Measurements from ENCODE around the gene SOCS1.
A peak's percentile ranks its signal among the peaks of the same experiment; 100 is the strongest.
"Not testable (repeated sequence)": the region's sequence is repeated elsewhere in the genome, so short reads cannot be mapped to it uniquely, and the experiment has no call there.

Gene SOCS1, protein sequence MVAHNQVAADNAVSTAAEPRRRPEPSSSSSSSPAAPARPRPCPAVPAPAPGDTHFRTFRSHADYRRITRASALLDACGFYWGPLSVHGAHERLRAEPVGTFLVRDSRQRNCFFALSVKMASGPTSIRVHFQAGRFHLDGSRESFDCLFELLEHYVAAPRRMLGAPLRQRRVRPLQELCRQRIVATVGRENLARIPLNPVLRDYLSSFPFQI

GRCh38 chr16:11255737-11256660 lies at the start of gene SOCS1:
Gene SOCS1 (minus strand): TSS chr16:11256204. CDS start chr16:11255478, 726 bp downstream.
- H3K9me3 Mint-ChIP-seq = no peaks in the 10 kb centered on the region
- peaks cover 49% of the 10 kb centered on the region for H3K4me1 Mint-ChIP-seq
- H3K4me3 Mint-ChIP-seq = peak within 1 kb of the TSS; percentile 94
- peak; percentile 47 for ATAC-seq (replicated peaks; ENCODE audit: extremely low read depth, poor library complexity, severe bottlenecking)
- H3K27me3 Mint-ChIP-seq = no peaks in the 10 kb centered on the region
- peak within 1 kb of the TSS; percentile 99 for H3K27ac Mint-ChIP-seq (ENCODE audit: low read depth)
- DNase-seq (ENCODE audit: low spot score in 2 of 2) = peak; percentile 73 to 76
- H3K36me3 Mint-ChIP-seq (ENCODE audit: insufficient read depth) = peaks cover 45% of the 10 kb centered on the region

GRCh38 chr16:11303405-11304138 lies 47.6 kb upstream of the SOCS1 start:
- H3K4me1 Mint-ChIP-seq = no peaks in the 10 kb centered on the region
- DNase-seq (ENCODE audit: low spot score in 2 of 2) = no peak
- no peaks in the 10 kb centered on the region for H3K27me3 Mint-ChIP-seq
- no peaks in the 10 kb centered on the region for H3K9me3 Mint-ChIP-seq
- no peak overlapping the region for H3K27ac Mint-ChIP-seq (ENCODE audit: low read depth)
- no peak overlapping the region for H3K4me3 Mint-ChIP-seq
- ATAC-seq (replicated peaks; ENCODE audit: extremely low read depth, poor library complexity, severe bottlenecking) = no peak
- no peaks in the 10 kb centered on the region for H3K36me3 Mint-ChIP-seq (ENCODE audit: insufficient read depth)

DNA sequence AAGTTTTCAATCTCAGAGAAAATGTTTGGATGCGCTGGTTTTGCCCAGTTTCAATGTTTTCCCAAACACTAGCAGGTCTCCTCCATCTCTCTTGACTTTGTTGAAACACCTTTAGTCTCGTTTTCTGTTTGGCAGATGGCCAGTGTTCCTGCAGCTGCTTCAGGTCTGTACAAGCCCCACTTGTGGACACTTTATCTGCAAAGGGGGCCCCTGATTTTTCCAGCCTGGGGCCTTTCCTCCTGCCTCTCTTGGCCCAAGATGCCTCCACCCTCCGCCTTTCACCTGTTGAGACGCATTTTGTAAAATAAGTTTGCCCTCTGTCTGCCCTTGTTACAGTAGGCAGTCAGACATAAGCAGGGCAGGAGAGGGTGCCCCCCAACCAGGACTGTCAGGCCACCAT lies 47.0 kb upstream of the SOCS1 start:
- no peaks in the 10 kb centered on the region for H3K36me3 Mint-ChIP-seq (ENCODE audit: insufficient read depth)
- no peaks in the 10 kb centered on the region for H3K27me3 Mint-ChIP-seq
- no peaks in the 10 kb centered on the region for H3K9me3 Mint-ChIP-seq
- DNase-seq (ENCODE audit: low spot score in 2 of 2) = no peak
- H3K4me3 Mint-ChIP-seq = no peak overlapping the region
- H3K27ac Mint-ChIP-seq (ENCODE audit: low read depth) = no peak overlapping the region
- peaks cover 2% of the 10 kb centered on the region for H3K4me1 Mint-ChIP-seq
- no peak for ATAC-seq (replicated peaks; ENCODE audit: extremely low read depth, poor library complexity, severe bottlenecking)

GRCh38 chr16:11301645-11302501 lies 45.9 kb upstream of the SOCS1 start:
- H3K4me3 Mint-ChIP-seq = no peak overlapping the region
- ATAC-seq (replicated peaks; ENCODE audit: extremely low read depth, poor library complexity, severe bottlenecking) (no peak), DNase-seq (ENCODE audit: low spot score in 2 of 2) (no peak)
- no peak overlapping the region for H3K27ac Mint-ChIP-seq (ENCODE audit: low read depth)
- no peaks in the 10 kb centered on the region for H3K36me3 Mint-ChIP-seq (ENCODE audit: insufficient read depth)
- no peaks in the 10 kb centered on the region for H3K9me3 Mint-ChIP-seq
- no peaks in the 10 kb centered on the region for H3K27me3 Mint-ChIP-seq
- peaks cover 13% of the 10 kb centered on the region for H3K4me1 Mint-ChIP-seq

- Mint-ChIP-seq H3K36me3 (ENCODE audit: insufficient read depth) (no peaks in the 10 kb centered on the region), H3K27ac (ENCODE audit: low read depth) (no peak overlapping the region), H3K27me3 (no peaks in the 10 kb centered on the region), H3K4me1 (peaks cover 14% of the 10 kb centered on the region), H3K4me3 (no peak overlapping the region), H3K9me3 (no peaks in the 10 kb centered on the region)
- no peak for ATAC-seq (replicated peaks; ENCODE audit: extremely low read depth, poor library complexity, severe bottlenecking)
- DNase-seq (ENCODE audit: low spot score in 2 of 2) = no peak
Measured at GRCh38 chr16:11300560-11300892, 44.5 kb upstream of the SOCS1 start.

DNA sequence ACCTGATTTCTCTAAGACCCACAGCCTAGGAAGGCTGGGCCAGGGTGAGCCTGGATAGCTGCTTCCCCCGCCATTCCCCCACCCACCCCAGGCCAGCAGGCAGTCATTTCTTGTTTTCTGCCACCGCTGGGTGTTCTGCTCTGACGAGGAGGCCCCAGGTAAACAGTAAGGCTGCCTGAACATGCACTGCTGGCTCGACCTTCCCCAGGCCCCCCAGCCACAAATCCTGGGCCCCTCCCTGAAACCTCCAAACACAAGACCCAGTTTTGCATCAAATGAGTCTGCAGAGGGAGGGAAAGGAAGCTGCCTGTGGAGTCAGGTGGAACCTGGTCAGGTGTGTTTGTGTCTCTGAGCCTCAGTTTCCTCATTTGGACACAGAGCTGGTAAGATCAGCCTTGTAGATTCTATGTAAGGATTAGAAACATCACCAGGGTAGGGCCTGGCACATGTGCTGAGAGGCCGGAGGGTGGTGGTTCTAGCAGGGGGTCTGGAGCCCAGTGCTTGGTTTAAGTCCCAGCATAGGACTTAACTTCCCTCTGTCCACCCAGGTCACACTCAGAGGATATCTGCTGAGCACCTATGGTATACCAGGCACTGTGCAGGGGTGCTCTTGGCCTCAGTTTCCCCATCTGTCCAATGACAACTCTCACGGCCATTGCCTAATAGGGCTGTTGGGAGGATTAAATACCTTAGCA lies 44.0 kb upstream of the SOCS1 start:
- Mint-ChIP-seq H3K27ac (ENCODE audit: low read depth) (no peak overlapping the region), H3K4me1 (peaks cover 14% of the 10 kb centered on the region), H3K36me3 (ENCODE audit: insufficient read depth) (no peaks in the 10 kb centered on the region), H3K4me3 (no peak overlapping the region), H3K27me3 (no peaks in the 10 kb centered on the region), H3K9me3 (no peaks in the 10 kb centered on the region)
- no peak for ATAC-seq (replicated peaks; ENCODE audit: extremely low read depth, poor library complexity, severe bottlenecking)
- DNase-seq (ENCODE audit: low spot score in 2 of 2) = no peak

DNA sequence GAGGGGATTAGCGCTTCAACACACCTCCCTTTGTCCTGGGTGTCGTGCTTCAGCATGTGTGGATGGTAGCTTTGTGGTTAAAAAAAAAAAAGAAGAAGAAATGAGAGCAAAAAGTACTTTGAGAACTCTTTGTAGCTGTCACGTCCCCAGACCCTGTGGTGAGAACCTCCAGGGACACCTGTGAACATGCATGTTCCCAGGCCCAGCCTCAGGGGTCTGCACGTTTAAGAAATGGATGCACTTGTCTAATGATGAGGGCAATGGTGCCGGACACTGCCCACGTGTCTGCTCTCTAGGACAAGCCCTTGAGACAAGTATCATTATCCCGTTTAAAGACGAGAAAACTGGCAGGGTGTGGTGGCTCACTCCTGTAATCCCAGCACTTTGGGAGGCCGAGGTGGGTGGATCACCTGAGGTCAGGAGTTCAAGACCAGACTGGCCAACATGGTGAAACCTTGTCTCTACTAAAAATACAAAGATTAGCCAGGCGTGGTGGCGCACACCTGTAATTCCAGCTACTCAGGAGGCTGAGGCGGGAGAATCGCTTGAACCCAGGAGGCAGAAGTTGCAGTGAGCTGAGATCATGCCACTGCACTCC lies 43.0 kb upstream of the SOCS1 start:
- not testable (repeated sequence) for H3K36me3 Mint-ChIP-seq (ENCODE audit: insufficient read depth); H3K4me3 Mint-ChIP-seq; H3K27ac Mint-ChIP-seq (ENCODE audit: low read depth); H3K9me3 Mint-ChIP-seq; H3K27me3 Mint-ChIP-seq; ATAC-seq (replicated peaks; ENCODE audit: extremely low read depth, poor library complexity, severe bottlenecking); DNase-seq (ENCODE audit: low spot score in 2 of 2)
- peaks cover 14% of the 10 kb centered on the region for H3K4me1 Mint-ChIP-seq

DNA sequence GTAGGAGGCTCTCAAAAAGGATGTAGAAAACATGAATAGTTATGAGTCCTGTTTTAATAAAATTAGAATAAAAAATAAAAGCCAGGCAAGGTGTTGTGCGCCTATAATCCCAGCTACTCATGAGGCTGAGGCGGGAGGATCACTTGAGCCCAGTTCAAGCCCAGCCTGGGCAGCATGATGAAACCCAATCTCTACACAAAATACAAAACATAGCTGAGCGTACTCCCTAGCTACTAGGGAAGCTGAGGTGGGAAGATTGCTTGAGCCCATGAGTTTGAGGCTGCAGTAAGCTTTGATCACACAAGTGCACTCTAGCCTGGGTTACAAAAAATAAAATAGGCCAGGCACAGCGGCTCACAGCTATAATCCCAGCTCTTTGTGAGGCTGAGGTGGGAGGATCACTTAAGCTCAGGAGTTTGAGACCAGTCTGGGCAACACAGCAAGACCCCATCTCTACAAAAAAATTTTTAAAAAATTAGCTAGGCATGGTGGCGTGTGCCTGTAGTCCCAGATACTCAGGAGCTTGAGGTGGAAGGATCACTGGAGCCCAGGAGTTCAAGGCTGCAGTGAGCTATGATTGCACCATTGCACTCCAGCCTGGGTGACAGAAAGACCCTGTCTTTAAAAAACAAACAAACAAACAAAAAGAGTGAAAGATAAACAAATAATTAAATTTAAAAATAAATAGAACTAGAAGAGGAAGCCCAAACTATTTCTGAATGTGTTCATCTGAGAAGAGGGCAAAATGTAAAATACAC lies 42.3 kb upstream of the SOCS1 start:
- no peak overlapping the region for H3K27ac Mint-ChIP-seq (ENCODE audit: low read depth)
- H3K9me3 Mint-ChIP-seq = no peaks in the 10 kb centered on the region
- H3K4me1 Mint-ChIP-seq = peaks cover 14% of the 10 kb centered on the region
- peak overlapping the region; percentile 67 for H3K4me3 Mint-ChIP-seq
- no peak for DNase-seq (ENCODE audit: low spot score in 2 of 2)
- no peak for ATAC-seq (replicated peaks; ENCODE audit: extremely low read depth, poor library complexity, severe bottlenecking)
- no peaks in the 10 kb centered on the region for H3K36me3 Mint-ChIP-seq (ENCODE audit: insufficient read depth)
- peaks cover 8% of the 10 kb centered on the region for H3K27me3 Mint-ChIP-seq

DNA sequence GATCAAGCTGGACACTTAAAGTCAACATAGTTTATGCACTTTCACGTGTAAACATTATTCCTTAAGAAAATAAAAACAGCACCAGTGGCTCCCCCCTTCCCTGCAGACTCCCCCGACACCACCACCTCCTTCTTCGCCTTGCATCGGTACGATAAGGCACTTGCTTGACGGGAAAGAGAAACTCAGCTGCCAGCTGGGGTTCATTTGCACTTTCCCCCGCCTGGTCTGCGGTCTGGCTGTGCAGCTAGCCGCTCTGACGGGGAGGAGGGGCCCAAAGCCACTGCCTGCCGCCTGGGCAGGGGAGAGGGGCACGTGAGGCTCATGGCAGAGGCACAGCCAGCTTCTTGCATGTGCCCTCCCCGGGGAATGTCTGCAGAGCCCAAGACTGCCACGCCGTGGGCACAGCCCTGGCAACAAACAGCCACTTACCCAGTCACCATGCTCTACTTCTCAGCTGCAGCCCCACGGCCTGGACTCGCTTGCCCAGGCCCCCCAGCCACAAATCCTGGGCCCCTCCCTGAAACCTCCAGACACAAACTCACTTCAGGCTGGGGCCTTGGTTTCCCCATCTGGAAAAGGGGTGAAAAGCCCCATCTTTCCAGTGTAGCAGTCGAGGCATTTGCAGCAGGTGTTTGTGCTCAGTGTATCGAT lies 41.6 kb upstream of the SOCS1 start:
- peaks cover 14% of the 10 kb centered on the region for H3K4me1 Mint-ChIP-seq
- ATAC-seq (replicated peaks; ENCODE audit: extremely low read depth, poor library complexity, severe bottlenecking) (peak; percentile 88), DNase-seq (ENCODE audit: low spot score in 2 of 2) (peak; percentile 53 to 70)
- H3K4me3 Mint-ChIP-seq = peak overlapping the region; percentile 67
- H3K27ac Mint-ChIP-seq (ENCODE audit: low read depth) = no peak overlapping the region
- H3K27me3 Mint-ChIP-seq = peaks cover 15% of the 10 kb centered on the region
- H3K9me3 Mint-ChIP-seq = no peaks in the 10 kb centered on the region
- no peaks in the 10 kb centered on the region for H3K36me3 Mint-ChIP-seq (ENCODE audit: insufficient read depth)

DNA sequence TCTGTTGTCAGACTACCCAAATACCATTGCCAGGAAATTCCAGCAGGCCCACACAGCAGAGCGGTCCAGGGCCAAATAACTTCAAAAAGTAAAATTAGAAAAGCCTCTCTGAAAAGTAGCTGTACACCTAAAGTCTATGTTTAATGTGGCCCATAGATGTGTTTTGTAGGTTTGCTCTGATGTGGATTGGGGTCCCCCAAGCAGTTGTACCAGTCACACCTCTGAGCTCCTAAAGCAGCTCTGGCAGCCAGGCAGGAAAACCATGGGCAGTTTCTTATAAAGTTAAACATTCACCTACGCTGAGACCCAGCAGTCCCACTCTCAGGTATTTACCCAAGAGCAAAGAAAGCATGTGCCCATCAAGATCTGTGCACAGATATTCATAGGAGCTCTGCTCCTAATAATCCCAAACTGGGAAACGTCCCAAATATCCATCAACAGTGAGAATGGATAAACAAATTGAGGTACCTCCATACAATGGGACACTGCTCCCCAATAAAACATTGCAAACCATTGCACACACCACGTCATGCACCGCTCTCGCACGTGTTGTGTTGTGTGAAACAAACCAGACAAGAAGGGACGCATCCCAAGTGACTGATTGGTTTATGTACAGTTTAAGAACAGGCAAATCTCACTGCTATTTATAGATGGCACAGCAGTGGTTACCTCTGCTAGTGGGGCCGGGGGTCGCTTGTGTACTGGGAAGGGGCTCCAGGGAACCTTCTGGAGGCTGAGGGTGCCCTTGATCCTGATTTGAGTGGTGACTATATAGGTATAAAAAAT lies 40.9 kb upstream of the SOCS1 start:
- Mint-ChIP-seq H3K27me3 (peaks cover 21% of the 10 kb centered on the region), H3K27ac (ENCODE audit: low read depth) (no peak overlapping the region), H3K36me3 (ENCODE audit: insufficient read depth) (no peaks in the 10 kb centered on the region), H3K4me3 (peak overlapping the region; percentile 67), H3K9me3 (no peaks in the 10 kb centered on the region), H3K4me1 (peaks cover 14% of the 10 kb centered on the region)
- DNase-seq (ENCODE audit: low spot score in 2 of 2) (no peak), ATAC-seq (replicated peaks; ENCODE audit: extremely low read depth, poor library complexity, severe bottlenecking) (no peak)

All from central memory CD8-positive, alpha-beta T cell (primary cell).